Loucy (cell line): ENCODE results near the gene CDC40.

Experiments used
- H2AFZ ChIP-seq: fragments of 200-600 bp; sonication (generic); 2 replicates; pipeline ENCODE4 v1.6.0; 2016; ENCODE audit warnings: antibody characterized with exemption, mild to moderate bottlenecking, low read length, moderate library complexity
- H3F3A ChIP-seq: fragments of 200-600 bp; 2 replicates; pipeline ENCODE4 v1.6.0; 2016; ENCODE audit warnings: antibody characterized with exemption, low read depth, mild to moderate bottlenecking
- H3K27me3 ChIP-seq: fragments of 200-600 bp; sonication (generic); 2 replicates; pipeline ENCODE4 v1.6.1; 2014; ENCODE audit warnings: low read length, mild to moderate bottlenecking; ENCODE audit not compliant: insufficient read depth, poor library complexity, severe bottlenecking
- H3K36me3 ChIP-seq: fragments of 200-600 bp; sonication (generic); 2 replicates; pipeline ENCODE4 v1.6.1; 2016; ENCODE audit warnings: low read length; ENCODE audit not compliant: insufficient read depth
- H3K4me1 ChIP-seq: fragments of 200-600 bp; sonication (generic); 2 replicates; pipeline ENCODE4 v1.5.1; 2014; ENCODE audit warnings: low read length, mild to moderate bottlenecking; ENCODE audit not compliant: insufficient read depth, poor library complexity, severe bottlenecking
- H3K4me2 ChIP-seq: fragments of 200-600 bp; sonication (generic); 2 replicates; pipeline ENCODE4 v1.6.0; 2014; ENCODE audit warnings: antibody characterized with exemption, low read length, low read depth, mild to moderate bottlenecking; ENCODE audit not compliant: poor library complexity, severe bottlenecking
- H3K4me3 ChIP-seq: fragments of 200-600 bp; sonication (generic); 2 replicates; pipeline ENCODE4 v1.5.1; 2014; ENCODE audit warnings: low read length, mild to moderate bottlenecking, mixed read lengths; ENCODE audit not compliant: poor library complexity, severe bottlenecking
- H3K79me2 ChIP-seq: fragments of 200-600 bp; sonication (generic); 2 replicates; pipeline ENCODE4 v1.6.1; 2014; ENCODE audit warnings: low read length; ENCODE audit not compliant: insufficient read depth
- H3K9ac ChIP-seq: fragments of 200-600 bp; sonication (generic); 2 replicates; pipeline ENCODE4 v1.6.0; 2014; ENCODE audit warnings: mild to moderate bottlenecking, low read depth, low read length, moderate library complexity; ENCODE audit not compliant: poor library complexity, severe bottlenecking
- H3K9me2 ChIP-seq: fragments of 200-600 bp; sonication (generic); replicated peaks from 2 replicates; pipeline ENCODE4 v1.6.1; 2016; ENCODE audit warnings: low read depth, low read length, mixed read lengths
- H3K9me3 ChIP-seq: fragments of 200-600 bp; sonication (generic); 2 replicates; pipeline ENCODE4 v1.6.1; 2014; ENCODE audit warnings: mild to moderate bottlenecking, antibody characterized with exemption, low read length, low read depth; ENCODE audit not compliant: insufficient read depth
- H4K20me1 ChIP-seq: fragments of 200-600 bp; sonication (generic); 2 replicates; pipeline ENCODE4 v1.6.0; 2014; ENCODE audit warnings: antibody characterized with exemption, low read length, mild to moderate bottlenecking; ENCODE audit not compliant: insufficient read depth, poor library complexity, severe bottlenecking
- CTCF ChIP-seq: fragments of 200-600 bp; sonication (generic); conservative IDR thresholded peaks from 2 replicates; pipeline ENCODE4 v1.5.1; 2014; ENCODE audit warnings: mild to moderate bottlenecking, antibody characterized with exemption, low read length
- EZH2phosphoT487 ChIP-seq: fragments of 200-600 bp; IDR thresholded peaks from 2 replicates; pipeline ENCODE4 v1.6.1; 2018; ENCODE audit warnings: antibody characterized with exemption, mild to moderate bottlenecking, moderate library complexity, borderline replicate concordance

Gene CDC40

GRCh38 chr6:110217266-110217665 lies 37.0 kb downstream of the CDC40 start:
- Histone ChIP-seq H3K79me2 (no peaks in the 10 kb centered on the region), H3K9me3 (no peaks in the 10 kb centered on the region), H4K20me1 (no peaks in the 10 kb centered on the region), H3F3A (no peaks in the 10 kb centered on the region), H3K9ac (no peak overlapping the region), H3K4me1 (no peaks in the 10 kb centered on the region), H3K27me3 (no peaks in the 10 kb centered on the region), H3K4me2 (no peak overlapping the region), H3K36me3 (peaks cover 91% of the 10 kb centered on the region; the same call in 1 of the 2 replicates), H3K4me3 (no peak overlapping the region), H3K9me2 (no peaks in the 10 kb centered on the region), H2AFZ (no peak overlapping the region)
- TF ChIP-seq EZH2phosphoT487 (no peak), CTCF (no peak)

GRCh38 chr6:110221738-110222137 lies 41.5 kb downstream of the CDC40 start:
- Histone ChIP-seq H3K9me3 (no peaks in the 10 kb centered on the region), H3F3A (no peaks in the 10 kb centered on the region), H3K4me3 (no peak overlapping the region), H3K9ac (no peak overlapping the region), H3K9me2 (no peaks in the 10 kb centered on the region), H2AFZ (no peak overlapping the region), H3K4me1 (no peaks in the 10 kb centered on the region), H3K36me3 (peaks cover 78% of the 10 kb centered on the region; the same call in 1 of the 2 replicates), H3K27me3 (no peaks in the 10 kb centered on the region), H4K20me1 (no peaks in the 10 kb centered on the region), H3K79me2 (no peaks in the 10 kb centered on the region), H3K4me2 (no peak overlapping the region)
- TF ChIP-seq EZH2phosphoT487 (no peak), CTCF (no peak)

- H3K9ac ChIP-seq = no peak overlapping the region
- no peaks in the 10 kb centered on the region for H3F3A ChIP-seq
- H3K27me3 ChIP-seq = no peaks in the 10 kb centered on the region
- TF ChIP-seq EZH2phosphoT487 (no peak), CTCF (no peak)
- H3K9me2 ChIP-seq = no peaks in the 10 kb centered on the region
- H2AFZ ChIP-seq = no peak overlapping the region
- no peaks in the 10 kb centered on the region for H4K20me1 ChIP-seq
- H3K4me1 ChIP-seq = no peaks in the 10 kb centered on the region
- no peak overlapping the region for H3K4me3 ChIP-seq
- H3K9me3 ChIP-seq = no peaks in the 10 kb centered on the region
- H3K36me3 ChIP-seq = peaks cover 63% of the 10 kb centered on the region; the same call in 1 of the 2 replicates
- H3K79me2 ChIP-seq = no peaks in the 10 kb centered on the region
- H3K4me2 ChIP-seq = no peak overlapping the region
These were observed 46.0 kb downstream of the CDC40 start for GRCh38 chr6:110226261-110226660.
